Common myeloid progenitor, CD34-positive (primary cell): Measurements from ENCODE around the gene MYO1C.
A peak's percentile ranks its signal among the peaks of the same experiment; 100 is the strongest.

ENCODE experiments used
- CTCF ChIA-PET: fragments of 350-600 bp; sonication (Branson Sonifier 250); formaldehyde crosslinking; loops from one replicate; lab custom pipeline; 2021; ENCODE audit warnings: antibody characterized with exemption; lab: Charles Lee
- POLR2A ChIA-PET: fragments of 350-600 bp; sonication (Branson Sonifier 250); formaldehyde crosslinking; loops from one replicate; lab custom pipeline; 2021; ENCODE audit warnings: antibody characterized with exemption; lab: Charles Lee
- DNase-seq, 3 donors: peaks; one replicate each; pipeline versions ENCODE4 v3.0.0 to v3.0.0-alpha.2; 2013
- H3K27ac ChIP-seq, 2 experiments: 1 replicate in 1 of 2; 2 replicates in 1 of 2; pipeline ENCODE4 v1.7.0; 2013; ENCODE audit warnings: inconsistent platforms in 2 of 2, low read length in 2 of 2, mild to moderate bottlenecking in 2 of 2, low read depth in 1 of 2, moderate library complexity in 1 of 2; ENCODE audit not compliant: severe bottlenecking in 2 of 2, insufficient read depth in 1 of 2, poor library complexity in 1 of 2
- H3K27me3 ChIP-seq, 5 experiments: replicated peaks in 2 of 5; 1 replicate in 3 of 5; 2 replicates in 2 of 5; pipeline versions ENCODE4 v1.6.1 to v1.7.0; 2013; ENCODE audit warnings: low read length in 4 of 5, mild to moderate bottlenecking in 2 of 5, moderate library complexity in 2 of 5, inconsistent platforms in 1 of 5; ENCODE audit not compliant: insufficient read depth in 5 of 5, control insufficient read depth in 4 of 5
- H3K36me3 ChIP-seq, 4 experiments: 1 replicate in 2 of 4; 2 replicates in 2 of 4; pipeline versions ENCODE4 v1.6.1 to v1.7.0; 2013; ENCODE audit warnings: low read length in 3 of 4, control low read depth in 1 of 4, mild to moderate bottlenecking in 1 of 4; ENCODE audit not compliant: control insufficient read depth in 4 of 4, insufficient read depth in 4 of 4
- H3K4me1 ChIP-seq, 4 experiments: 1 replicate in 3 of 4; 2 replicates in 1 of 4; pipeline versions ENCODE4 v1.6.1 to v1.7.1; 2013; ENCODE audit warnings: low read length in 3 of 4, mild to moderate bottlenecking in 3 of 4, control low read depth in 1 of 4, inconsistent platforms in 1 of 4, moderate library complexity in 1 of 4; ENCODE audit not compliant: control insufficient read depth in 4 of 4, insufficient read depth in 4 of 4; ENCODE audit errors: control extremely low read depth in 1 of 4
- H3K4me3 ChIP-seq, 7 experiments: 1 replicate in 4 of 7; 2 replicates in 3 of 7; pipeline versions ENCODE4 v1.5.1 to v1.7.0; 2013; ENCODE audit warnings: mild to moderate bottlenecking in 7 of 7, low read length in 6 of 7, moderate library complexity in 6 of 7, inconsistent platforms in 2 of 7, low read depth in 2 of 7, control low read depth in 1 of 7; ENCODE audit not compliant: insufficient read depth in 4 of 7, control insufficient read depth in 1 of 7; ENCODE audit errors: extremely low read depth in 1 of 7
- H3K9me3 ChIP-seq, 5 experiments: 1 replicate in 4 of 5; 2 replicates in 1 of 5; pipeline versions ENCODE4 v1.6.1 to v1.7.1; 2013; ENCODE audit warnings: low read length in 4 of 5, mild to moderate bottlenecking in 2 of 5, inconsistent platforms in 1 of 5, low read depth in 1 of 5, moderate library complexity in 1 of 5; ENCODE audit not compliant: control insufficient read depth in 4 of 5, insufficient read depth in 2 of 5; ENCODE audit errors: control extremely low read depth in 1 of 5
- WGBS: methylation state at CpG from one replicate; pipeline ENCODE4 v1.1.5; 2013; ENCODE audit not compliant: insufficient coverage; 5-methylcytosine and 5-hydroxymethylcytosine counted together

MYO1C gene

DNA sequence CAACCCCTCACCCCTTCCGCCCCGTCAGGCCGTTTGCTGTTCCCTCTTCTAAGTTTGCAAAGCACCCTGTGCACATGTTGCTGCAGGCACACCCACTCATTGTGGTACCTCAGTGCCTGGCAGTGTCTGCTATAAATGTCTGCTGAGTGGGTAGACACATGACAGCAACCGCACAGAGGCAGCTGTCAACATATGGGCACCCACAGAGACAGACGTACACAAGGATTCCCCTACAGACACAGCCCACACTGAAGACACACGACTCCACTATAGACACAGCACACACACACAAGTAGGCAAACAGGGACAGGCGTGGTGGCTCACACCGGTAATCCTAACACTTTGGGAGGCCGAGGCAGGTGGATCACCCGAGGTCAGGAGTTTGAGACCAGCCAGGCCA lies 18.6 kb downstream of the MYO1C start:
- Histone ChIP-seq H3K4me3 (no peak overlapping the region), H3K36me3 (no peaks in the 10 kb centered on the region), H3K27ac (no peak overlapping the region), H3K9me3 (peaks cover 0 to 8% (median 7%) of the 10 kb centered on the region in 5 experiments), H3K27me3 (peaks cover 0 to 16% (median 5%) of the 10 kb centered on the region in 5 experiments), H3K4me1 (peaks cover 0 to 7% (median 3%) of the 10 kb centered on the region in 4 experiments)
- CTCF ChIA-PET: interaction anchor here (1.5 kb wide), 1 partner anchor 20 kb away, joined by 4 read pairs; no protein-coding TSS in a partner anchor
- DNase-seq: no peak
- WGBS: 83% methylated on average over 5 of the region's 10 CpGs
- POLR2A ChIA-PET: no interaction called here

DNA sequence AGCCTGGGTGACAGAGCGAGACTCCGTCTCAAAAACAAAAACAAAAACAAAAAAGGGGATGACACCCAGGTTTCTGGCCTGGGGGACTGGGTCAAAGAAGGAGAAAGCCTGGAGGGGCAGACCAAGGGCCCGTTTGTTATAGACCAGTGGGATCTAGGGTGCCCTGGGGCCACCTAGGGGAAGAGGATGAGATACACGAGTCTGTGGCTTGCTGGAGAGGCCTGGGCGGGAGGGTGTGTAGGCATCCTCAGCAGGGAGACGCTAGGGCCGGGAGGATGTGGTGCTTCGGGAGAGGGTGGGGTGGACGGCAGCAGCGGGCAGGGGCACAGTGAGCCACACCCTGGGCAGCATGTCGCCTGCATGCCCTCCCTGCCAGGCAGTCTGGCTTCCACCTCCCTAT lies 19.3 kb downstream of the MYO1C start:
- no peaks in the 10 kb centered on the region for H3K36me3 ChIP-seq
- ChIA-PET CTCF (interaction anchor here (0.9 to 1.0 kb wide), 3 partner anchors 27 to 108 kb away, joined by 3 to 5 read pairs (median 3); no protein-coding TSS in a partner anchor), POLR2A (interaction anchor here (1.0 kb wide), 1 partner anchor 10 kb away, joined by 8 read pairs; no protein-coding TSS in a partner anchor)
- peaks cover 0 to 21% (median 5%) of the 10 kb centered on the region in 5 experiments for H3K27me3 ChIP-seq
- H3K4me3 ChIP-seq: no peak overlapping the region
- H3K9me3 ChIP-seq: peaks cover 0 to 14% (median 9%) of the 10 kb centered on the region in 5 experiments
- no peak overlapping the region for H3K27ac ChIP-seq
- 60% methylated on average over 2 of the region's 11 CpGs for WGBS
- H3K4me1 ChIP-seq: peaks cover 0 to 7% (median 3%) of the 10 kb centered on the region in 4 experiments
- DNase-seq: peak in 1 of 3 donors; percentile 35

DNA sequence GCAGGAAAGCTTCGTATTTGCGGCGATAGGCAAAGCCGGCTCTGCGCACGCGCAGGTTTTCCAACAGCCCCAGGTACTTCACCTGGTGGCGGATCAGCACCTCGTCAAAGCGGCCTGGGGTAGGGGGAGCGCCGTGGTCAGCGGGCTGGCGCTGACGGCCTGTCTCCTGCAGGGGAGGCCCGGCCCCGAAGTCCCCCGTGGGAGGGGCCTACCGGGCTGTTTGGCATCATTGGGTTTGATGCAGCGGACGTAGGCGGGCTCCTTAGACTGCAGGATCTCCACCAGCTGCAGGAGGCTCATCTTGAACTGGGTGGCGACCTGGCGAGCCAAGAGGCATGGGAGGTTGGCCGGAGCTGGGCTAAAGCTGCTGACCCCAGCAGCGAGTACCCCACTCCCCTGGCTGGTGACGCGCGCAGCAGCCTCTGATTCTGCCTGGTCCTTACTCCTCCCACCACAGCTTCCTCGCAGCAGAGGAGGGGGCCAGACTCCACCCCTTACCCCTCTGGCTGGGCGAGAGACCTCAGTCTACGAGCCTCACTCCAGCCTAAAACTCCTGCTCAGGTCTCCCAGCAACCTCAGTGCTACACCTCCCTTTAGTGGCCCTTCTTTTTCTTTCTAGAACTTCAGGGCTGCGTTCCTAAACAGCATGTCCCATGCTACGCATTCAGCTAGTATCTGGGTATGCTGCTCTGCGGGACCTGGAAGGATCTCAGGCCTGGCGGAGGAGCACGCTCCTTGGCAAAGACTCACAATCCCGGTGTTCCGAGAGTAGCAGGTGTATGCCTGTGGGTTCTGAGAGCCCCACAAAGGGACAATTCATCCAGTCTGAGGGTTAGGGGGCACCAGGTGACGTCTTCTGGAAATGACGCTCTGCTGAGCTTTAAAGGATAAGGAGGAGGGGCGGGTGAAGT lies 20.3 kb downstream of the MYO1C start:
- WGBS: 97% methylated on average over 36 of the region's 42 CpGs
- H3K4me1 ChIP-seq: peaks cover 0 to 7% (median 3%) of the 10 kb centered on the region in 4 experiments
- no peak overlapping the region for H3K27ac ChIP-seq
- peaks cover 0 to 26% (median 5%) of the 10 kb centered on the region in 5 experiments for H3K27me3 ChIP-seq
- ChIA-PET CTCF (interaction anchor here (0.8 to 1.9 kb wide), 10 partner anchors 9 to 107 kb away, joined by 3 to 5 read pairs (median 3); no protein-coding TSS in a partner anchor), POLR2A (interaction anchor here (1.0 kb wide), 1 partner anchor 9 kb away, joined by 8 read pairs; no protein-coding TSS in a partner anchor)
- peaks cover 0 to 16% (median 9%) of the 10 kb centered on the region in 5 experiments for H3K9me3 ChIP-seq
- no peak for DNase-seq
- no peaks in the 10 kb centered on the region for H3K36me3 ChIP-seq
- H3K4me3 ChIP-seq: no peak overlapping the region

DNA sequence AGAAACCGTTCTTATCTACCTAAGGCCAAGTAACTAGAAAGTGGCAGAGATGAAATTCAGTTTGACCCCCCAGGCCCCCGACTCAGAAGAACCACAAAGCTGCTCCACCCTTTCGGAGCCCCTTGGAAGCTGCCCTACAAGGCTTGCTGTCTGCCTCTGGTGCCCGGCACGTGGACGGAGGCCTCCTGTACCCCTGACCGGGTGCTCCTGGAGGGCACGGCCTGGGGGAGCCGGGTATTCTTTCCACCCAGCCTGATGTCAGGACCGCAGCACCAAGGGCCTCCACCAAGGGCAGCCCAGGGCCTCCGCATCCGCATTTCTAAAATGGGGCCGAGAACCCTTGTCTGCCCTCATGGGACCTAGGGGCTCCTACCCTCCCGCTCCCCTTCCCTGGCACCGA lies 21.0 kb downstream of the MYO1C start:
- H3K36me3 ChIP-seq: no peaks in the 10 kb centered on the region
- peaks cover 0 to 16% (median 9%) of the 10 kb centered on the region in 5 experiments for H3K9me3 ChIP-seq
- WGBS: 98% methylated on average over 13 of the region's 15 CpGs
- no peak overlapping the region for H3K4me3 ChIP-seq
- no peak overlapping the region for H3K27ac ChIP-seq
- H3K27me3 ChIP-seq: peaks cover 0 to 29% (median 5%) of the 10 kb centered on the region in 5 experiments
- DNase-seq: no peak
- CTCF ChIA-PET: interaction anchor here (0.8 to 1.9 kb wide), 6 partner anchors 10 to 105 kb away, joined by 3 to 5 read pairs (median 3); no protein-coding TSS in a partner anchor
- peaks cover 0 to 7% (median 3%) of the 10 kb centered on the region in 4 experiments for H3K4me1 ChIP-seq
- POLR2A ChIA-PET: no interaction called here

DNA sequence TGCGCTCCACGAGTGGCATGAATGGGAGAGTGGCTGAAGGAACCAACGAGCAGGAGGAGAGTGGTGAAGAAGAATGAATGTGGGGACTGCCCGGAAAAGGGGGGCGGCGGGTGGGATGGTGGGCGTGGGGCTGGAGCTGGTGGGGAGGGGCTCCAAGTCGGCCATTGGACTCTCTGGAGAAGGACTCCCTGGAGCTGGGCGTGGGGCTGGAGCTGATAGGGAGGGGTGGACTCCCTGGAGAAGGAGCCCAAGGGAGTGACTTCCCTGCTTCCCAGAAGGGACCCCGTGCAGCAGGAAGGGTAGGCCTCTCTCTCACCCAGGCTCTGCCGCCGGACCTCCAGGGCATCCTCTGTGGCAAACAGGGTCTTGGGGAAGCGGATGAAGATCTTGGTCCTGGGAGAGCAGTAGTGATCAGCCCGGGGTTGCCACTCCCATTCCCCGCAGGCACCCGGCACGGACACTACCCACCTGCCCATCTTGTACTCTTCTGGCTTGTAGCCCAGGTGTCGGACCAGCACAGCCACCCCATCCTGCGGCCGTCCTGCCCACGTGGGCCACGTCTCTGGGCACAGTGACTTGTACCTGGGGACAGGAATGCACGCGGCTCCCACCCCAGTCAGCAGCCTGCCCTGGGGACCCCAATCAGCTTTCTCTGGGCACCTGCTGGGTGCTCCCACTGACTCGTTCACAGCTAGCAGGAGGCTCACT lies 21.6 kb downstream of the MYO1C start:
- no peak overlapping the region for H3K27ac ChIP-seq
- peaks cover 0 to 7% (median 3%) of the 10 kb centered on the region in 4 experiments for H3K4me1 ChIP-seq
- CTCF ChIA-PET: interaction anchor here (0.5 to 1.9 kb wide), 6 partner anchors 10 to 112 kb away, joined by 3 to 5 read pairs (median 4); no protein-coding TSS in a partner anchor
- no peaks in the 10 kb centered on the region for H3K36me3 ChIP-seq
- H3K27me3 ChIP-seq: peaks cover 0 to 27% (median 7%) of the 10 kb centered on the region in 5 experiments
- WGBS: 96% methylated on average over 19 of the region's 25 CpGs
- DNase-seq: no peak
- POLR2A ChIA-PET: interaction anchor here (0.5 to 0.6 kb wide), 2 partner anchors 26 to 46 kb away, joined by 3 read pairs; partner anchors contain the start of gene INPP5K
- no peak overlapping the region for H3K4me3 ChIP-seq
- H3K9me3 ChIP-seq: peaks cover 0 to 16% (median 9%) of the 10 kb centered on the region in 5 experiments

DNA sequence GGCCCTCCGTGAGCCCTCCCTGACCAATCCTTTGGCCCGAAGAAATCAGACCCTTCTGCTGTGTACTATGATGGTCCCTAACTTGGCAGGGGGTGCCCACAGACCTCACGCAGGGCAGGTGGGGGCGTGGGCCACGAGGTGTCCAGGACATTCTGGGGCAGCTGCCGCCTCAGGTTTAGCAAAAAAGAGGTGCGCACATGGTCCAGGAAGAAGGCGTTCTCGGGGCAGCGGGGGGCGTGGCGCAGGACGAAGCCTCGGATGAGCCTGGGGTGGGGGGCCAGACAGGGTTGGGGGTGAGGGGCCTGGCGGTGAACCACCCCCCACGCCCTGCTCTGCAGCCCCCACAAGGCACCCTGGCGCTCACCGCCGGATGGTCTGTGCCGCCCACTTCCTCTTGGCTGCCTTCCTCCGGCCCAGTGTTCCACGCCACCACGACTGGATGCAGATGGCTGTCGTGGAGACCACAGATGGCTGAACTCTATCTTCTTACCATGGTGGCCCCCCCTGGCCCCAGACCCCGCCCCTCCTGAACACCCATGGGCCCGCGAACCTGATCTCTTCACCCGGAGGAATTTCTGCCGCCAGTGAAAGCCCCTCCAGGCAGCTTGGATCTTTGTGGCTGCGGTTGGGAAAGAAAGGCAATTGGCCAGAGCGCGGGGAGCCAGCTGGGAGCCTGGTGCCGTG lies 22.3 kb downstream of the MYO1C start:
- no peak overlapping the region for H3K4me3 ChIP-seq
- CTCF ChIA-PET: interaction anchor here (0.5 to 1.8 kb wide), 4 partner anchors 13 to 111 kb away, joined by 3 to 4 read pairs (median 4); partner anchors contain the start of gene INPP5K

More for the DNA sequence above, 22.3 kb downstream of the MYO1C start:
- Histone ChIP-seq H3K9me3 (peaks cover 0 to 16% (median 9%) of the 10 kb centered on the region in 5 experiments), H3K27me3 (peaks cover 0 to 32% (median 7%) of the 10 kb centered on the region in 5 experiments), H3K27ac (no peak overlapping the region), H3K36me3 (no peaks in the 10 kb centered on the region), H3K4me1 (peaks cover 0 to 7% (median 3%) of the 10 kb centered on the region in 4 experiments)
- peak in 2 of 3 donors; percentile 87 to 90 for DNase-seq
- WGBS: 56% methylated on average over 21 of the region's 33 CpGs
- POLR2A ChIA-PET: interaction anchor here (0.5 kb wide), 2 partner anchors 26 to 47 kb away, joined by 3 read pairs; no protein-coding TSS in a partner anchor
